ENCODE measurements around the gene SLC30A5. TPM values are rescaled to one million over a fixed set of nuclear protein-coding genes. Genes with fewer than 3 reads are reported as not detected.

Gene SLC30A5
- total RNA-seq, 1 experiment from 2014 or later: 61.8 TPM

- CTCF ChIA-PET: interaction anchor here (0.6 to 1.3 kb wide), 3 partner anchors 9 to 58 kb away, joined by 3 to 5 read pairs (median 4); no protein-coding TSS in a partner anchor
- intact Hi-C loops (cut with micrococcal nuclease): no loop called here
- DNase-seq (ENCODE audit: unreplicated experiment): no peak
- BruUV-seq (replicated peaks): no TSS peak
- POLR2A ChIA-PET: no interaction called here
- no peak overlapping the region for H3K27ac Mint-ChIP-seq (ENCODE audit: low read depth, unreplicated experiment)
- H3K4me3 Mint-ChIP-seq (ENCODE audit: unreplicated experiment): no peak overlapping the region
- peaks cover 5% of the 10 kb centered on the region for H3K4me1 Mint-ChIP-seq (ENCODE audit: insufficient read depth, unreplicated experiment)
- H3K27me3 Mint-ChIP-seq (ENCODE audit: insufficient read depth, unreplicated experiment): no peaks in the 10 kb centered on the region
- no peaks in the 10 kb centered on the region for H3K36me3 Mint-ChIP-seq (ENCODE audit: insufficient read depth, unreplicated experiment)
- no peak for TF ChIP-seq CTCF (IDR thresholded peaks at IDR 0.05; ENCODE audit: unreplicated experiment)
- H3K9me3 Mint-ChIP-seq (ENCODE audit: unreplicated experiment): no peaks in the 10 kb centered on the region
These were observed 58.9 kb downstream of the SLC30A5 start for GRCh38 chr5:69152731-69153130.

DNA sequence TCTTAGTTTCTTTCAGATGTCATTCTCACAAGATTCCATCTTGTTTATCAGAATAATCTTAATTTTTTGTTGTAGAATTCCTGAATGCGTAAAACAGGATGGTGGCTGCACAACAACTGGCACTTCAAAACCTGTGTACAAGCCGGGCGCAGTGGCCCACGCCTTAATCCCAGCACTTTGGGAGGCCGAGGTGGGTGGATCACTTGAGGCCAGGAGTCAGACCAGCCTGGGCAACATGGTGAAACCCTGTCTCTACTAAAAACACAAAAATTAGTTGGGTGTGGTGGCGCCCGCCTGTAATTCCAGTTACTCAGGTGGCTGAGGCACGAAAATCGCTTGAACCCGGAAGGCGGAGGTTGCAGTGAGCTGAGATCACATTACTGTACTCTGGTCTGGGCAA lies 62.6 kb downstream of the SLC30A5 start:
- intact Hi-C loops (cut with micrococcal nuclease): no loop called here
- ChIA-PET CTCF (no interaction called here), POLR2A (interaction anchor here (1.2 kb wide), 1 partner anchor 11 kb away, joined by 3 read pairs; the partner anchor contains the start of gene CCNB1)
- Mint-ChIP-seq H3K4me1 (ENCODE audit: insufficient read depth, unreplicated experiment) (no peaks in the 10 kb centered on the region), H3K36me3 (ENCODE audit: insufficient read depth, unreplicated experiment) (no peaks in the 10 kb centered on the region), H3K27ac (ENCODE audit: low read depth, unreplicated experiment) (no peak overlapping the region), H3K27me3 (ENCODE audit: insufficient read depth, unreplicated experiment) (no peaks in the 10 kb centered on the region), H3K4me3 (ENCODE audit: unreplicated experiment) (no peak overlapping the region), H3K9me3 (ENCODE audit: unreplicated experiment) (no peaks in the 10 kb centered on the region)
- no peak for DNase-seq (ENCODE audit: unreplicated experiment)
- no peak for TF ChIP-seq CTCF (IDR thresholded peaks at IDR 0.05; ENCODE audit: unreplicated experiment)
- no TSS peak for BruUV-seq (replicated peaks)

DNA sequence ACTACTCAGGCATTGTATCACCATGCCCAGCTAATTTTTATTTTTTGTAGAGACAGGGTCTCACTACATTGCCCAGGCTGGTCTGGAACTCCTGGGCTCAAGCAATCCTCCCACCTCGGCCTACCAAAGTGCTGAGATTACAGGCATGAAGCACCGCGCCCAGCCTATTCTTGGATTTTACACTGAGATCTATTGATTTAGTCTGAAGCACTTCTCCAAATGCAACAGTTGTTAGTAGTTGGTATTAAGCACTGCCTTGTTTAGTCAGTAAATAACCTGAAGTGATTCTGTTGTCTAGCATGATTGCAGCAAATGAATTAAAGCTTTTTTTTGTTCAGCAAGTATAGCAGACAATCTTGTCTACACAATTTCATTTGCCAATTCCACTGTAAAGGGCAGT lies 64.2 kb downstream of the SLC30A5 start:
- POLR2A ChIA-PET: interaction anchor here (0.8 kb wide), 1 partner anchor 295 kb away, joined by 4 read pairs; no protein-coding TSS in a partner anchor
- H3K27me3 Mint-ChIP-seq (ENCODE audit: insufficient read depth, unreplicated experiment): no peaks in the 10 kb centered on the region
- no peaks in the 10 kb centered on the region for H3K36me3 Mint-ChIP-seq (ENCODE audit: insufficient read depth, unreplicated experiment)
- TF ChIP-seq CTCF (IDR thresholded peaks at IDR 0.05; ENCODE audit: unreplicated experiment): no peak
- no peak overlapping the region for H3K4me3 Mint-ChIP-seq (ENCODE audit: unreplicated experiment)
- H3K27ac Mint-ChIP-seq (ENCODE audit: low read depth, unreplicated experiment): no peak overlapping the region
- DNase-seq (ENCODE audit: unreplicated experiment): no peak
- intact Hi-C loops (cut with micrococcal nuclease): no loop called here
- H3K4me1 Mint-ChIP-seq (ENCODE audit: insufficient read depth, unreplicated experiment): no peaks in the 10 kb centered on the region
- H3K9me3 Mint-ChIP-seq (ENCODE audit: unreplicated experiment): no peaks in the 10 kb centered on the region
- CTCF ChIA-PET: interaction anchor here (0.6 to 1.0 kb wide), 2 partner anchors 8 to 115 kb away, joined by 3 read pairs; no protein-coding TSS in a partner anchor
- no TSS peak for BruUV-seq (replicated peaks)

DNA sequence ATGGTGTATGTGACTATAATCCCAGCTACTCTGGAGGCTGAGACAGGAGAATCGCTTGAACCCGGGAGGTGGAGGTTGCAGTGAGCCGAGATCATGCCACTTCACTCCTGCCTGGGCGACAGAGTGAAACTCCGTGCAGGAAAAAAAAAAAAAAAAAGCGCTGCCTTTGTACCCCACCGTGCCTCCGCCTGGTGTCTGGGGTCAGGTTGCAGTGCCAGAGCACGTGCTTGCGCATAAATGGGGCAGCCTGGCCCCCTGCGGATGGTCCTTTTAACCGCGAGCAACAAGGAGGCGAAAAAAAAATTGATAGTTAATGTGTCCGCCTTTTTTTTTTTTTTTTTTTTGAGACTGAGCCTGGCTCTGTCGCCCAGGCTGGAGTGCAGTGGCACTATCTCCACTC lies 66.8 kb downstream of the SLC30A5 start:
- BruUV-seq (replicated peaks): no TSS peak
- CTCF ChIA-PET: interaction anchor here (0.7 kb wide), 1 partner anchor 11 kb away, joined by 3 read pairs; no protein-coding TSS in a partner anchor
- no peaks in the 10 kb centered on the region for H3K9me3 Mint-ChIP-seq (ENCODE audit: unreplicated experiment)
- no peak overlapping the region for H3K4me3 Mint-ChIP-seq (ENCODE audit: unreplicated experiment)
- no peaks in the 10 kb centered on the region for H3K27me3 Mint-ChIP-seq (ENCODE audit: insufficient read depth, unreplicated experiment)
- no peak overlapping the region for H3K27ac Mint-ChIP-seq (ENCODE audit: low read depth, unreplicated experiment)
- no peak for TF ChIP-seq CTCF (IDR thresholded peaks at IDR 0.05; ENCODE audit: unreplicated experiment)
- H3K36me3 Mint-ChIP-seq (ENCODE audit: insufficient read depth, unreplicated experiment): no peaks in the 10 kb centered on the region
- intact Hi-C loops (cut with micrococcal nuclease): loop anchor here (10.0 kb wide), 1 partner anchor 74 kb away; the partner anchor contains the start of gene CDK7
- peaks cover under 1% of the 10 kb centered on the region for H3K4me1 Mint-ChIP-seq (ENCODE audit: insufficient read depth, unreplicated experiment)
- DNase-seq (ENCODE audit: unreplicated experiment): no peak
- POLR2A ChIA-PET: interaction anchor here (0.6 kb wide), 1 partner anchor 14 kb away, joined by 3 read pairs; no protein-coding TSS in a partner anchor
